HFFc6 (cell line): Measurements from ENCODE around the gene CCDC187. TPM values are rescaled to one million over a fixed set of nuclear protein-coding genes. Genes with fewer than 3 reads are reported as not detected.

Experiments used
- DNase-seq: peaks from one replicate; pipeline ENCODE4 v3.0.0-alpha.2; 2018
- H3K27ac Mint-ChIP-seq: 2 replicates; pipeline ENCODE4 v1.8.0; 2020; ENCODE audit warnings: mild to moderate bottlenecking, mixed read lengths
- H3K27me3 Mint-ChIP-seq: 2 replicates; pipeline ENCODE4 v1.8.0; 2021; ENCODE audit warnings: mild to moderate bottlenecking, moderate library complexity, mixed read lengths; ENCODE audit not compliant: insufficient read depth
- H3K36me3 Mint-ChIP-seq: 2 replicates; pipeline ENCODE4 v1.8.0; 2021; ENCODE audit warnings: low read depth, mixed read lengths
- H3K4me1 Mint-ChIP-seq: 2 replicates; pipeline ENCODE4 v1.8.0; 2020; ENCODE audit warnings: low read depth, mixed read lengths
- H3K4me3 Mint-ChIP-seq: 2 replicates; pipeline ENCODE4 v1.8.0; 2020; ENCODE audit warnings: mild to moderate bottlenecking, moderate library complexity, mixed read lengths
- H3K9me3 Mint-ChIP-seq: 2 replicates; pipeline ENCODE4 v1.8.0; 2020; ENCODE audit warnings: mild to moderate bottlenecking, mixed read lengths
- total RNA-seq, 6 experiments: library from RNA; stranded (reverse); fragmentation: NEBNext Ultra II Directional; extraction: Animal tissue kit (Norgen Biotek cat#: 25700); gene quantifications; 2 replicates in 1 of 6; 3 replicates in 5 of 6; pipeline ENCODE4 v1.2.3, GENCODE V29; 2021
- TF ChIP-seq, protein P1 (sequence below): fragments of 200-600 bp; sonication (generic); IDR thresholded peaks from 2 replicates; pipeline ENCODE4 v1.5.0; 2021; ENCODE audit warnings: antibody characterized with exemption, mild to moderate bottlenecking

The CCDC187 gene
- total RNA-seq, 6 experiments from 2014 or later, result not detected

DNA sequence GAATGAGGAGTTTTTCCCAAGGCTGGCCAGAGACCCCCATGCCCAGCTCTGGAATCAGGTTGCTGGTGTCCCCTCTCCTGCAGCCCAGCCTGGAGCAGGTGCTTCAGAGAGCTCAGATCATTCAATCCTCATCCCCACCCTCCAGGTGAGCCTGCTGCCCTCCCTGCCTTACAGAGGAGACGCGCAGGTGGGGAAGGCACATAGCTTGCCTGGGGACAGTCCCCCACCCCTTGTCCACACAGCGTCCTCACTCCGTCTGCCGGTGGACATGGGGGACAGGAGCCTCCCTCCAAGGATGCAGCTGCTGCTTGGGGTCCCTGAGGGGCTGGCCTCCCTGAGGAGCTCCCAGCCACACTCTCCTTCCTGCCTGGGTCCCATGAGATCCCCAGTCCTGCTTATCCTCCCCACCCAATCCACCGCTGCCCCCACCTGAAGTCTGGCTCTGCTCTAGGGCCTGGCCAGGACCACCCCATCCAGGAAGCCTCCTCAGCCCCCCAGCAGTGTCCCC, 41.2 kb downstream of the CCDC187 start:
- H3K36me3 Mint-ChIP-seq, result no peaks in the 10 kb centered on the region
- TF ChIP-seq, protein P1, sequence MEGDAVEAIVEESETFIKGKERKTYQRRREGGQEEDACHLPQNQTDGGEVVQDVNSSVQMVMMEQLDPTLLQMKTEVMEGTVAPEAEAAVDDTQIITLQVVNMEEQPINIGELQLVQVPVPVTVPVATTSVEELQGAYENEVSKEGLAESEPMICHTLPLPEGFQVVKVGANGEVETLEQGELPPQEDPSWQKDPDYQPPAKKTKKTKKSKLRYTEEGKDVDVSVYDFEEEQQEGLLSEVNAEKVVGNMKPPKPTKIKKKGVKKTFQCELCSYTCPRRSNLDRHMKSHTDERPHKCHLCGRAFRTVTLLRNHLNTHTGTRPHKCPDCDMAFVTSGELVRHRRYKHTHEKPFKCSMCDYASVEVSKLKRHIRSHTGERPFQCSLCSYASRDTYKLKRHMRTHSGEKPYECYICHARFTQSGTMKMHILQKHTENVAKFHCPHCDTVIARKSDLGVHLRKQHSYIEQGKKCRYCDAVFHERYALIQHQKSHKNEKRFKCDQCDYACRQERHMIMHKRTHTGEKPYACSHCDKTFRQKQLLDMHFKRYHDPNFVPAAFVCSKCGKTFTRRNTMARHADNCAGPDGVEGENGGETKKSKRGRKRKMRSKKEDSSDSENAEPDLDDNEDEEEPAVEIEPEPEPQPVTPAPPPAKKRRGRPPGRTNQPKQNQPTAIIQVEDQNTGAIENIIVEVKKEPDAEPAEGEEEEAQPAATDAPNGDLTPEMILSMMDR, result no peak
- H3K9me3 Mint-ChIP-seq, result no peaks in the 10 kb centered on the region
- no peak overlapping the region for H3K4me3 Mint-ChIP-seq
- H3K4me1 Mint-ChIP-seq, result no peaks in the 10 kb centered on the region
- H3K27ac Mint-ChIP-seq, result no peak overlapping the region
- no peak for DNase-seq
- H3K27me3 Mint-ChIP-seq, result peaks cover 13% of the 10 kb centered on the region

DNA sequence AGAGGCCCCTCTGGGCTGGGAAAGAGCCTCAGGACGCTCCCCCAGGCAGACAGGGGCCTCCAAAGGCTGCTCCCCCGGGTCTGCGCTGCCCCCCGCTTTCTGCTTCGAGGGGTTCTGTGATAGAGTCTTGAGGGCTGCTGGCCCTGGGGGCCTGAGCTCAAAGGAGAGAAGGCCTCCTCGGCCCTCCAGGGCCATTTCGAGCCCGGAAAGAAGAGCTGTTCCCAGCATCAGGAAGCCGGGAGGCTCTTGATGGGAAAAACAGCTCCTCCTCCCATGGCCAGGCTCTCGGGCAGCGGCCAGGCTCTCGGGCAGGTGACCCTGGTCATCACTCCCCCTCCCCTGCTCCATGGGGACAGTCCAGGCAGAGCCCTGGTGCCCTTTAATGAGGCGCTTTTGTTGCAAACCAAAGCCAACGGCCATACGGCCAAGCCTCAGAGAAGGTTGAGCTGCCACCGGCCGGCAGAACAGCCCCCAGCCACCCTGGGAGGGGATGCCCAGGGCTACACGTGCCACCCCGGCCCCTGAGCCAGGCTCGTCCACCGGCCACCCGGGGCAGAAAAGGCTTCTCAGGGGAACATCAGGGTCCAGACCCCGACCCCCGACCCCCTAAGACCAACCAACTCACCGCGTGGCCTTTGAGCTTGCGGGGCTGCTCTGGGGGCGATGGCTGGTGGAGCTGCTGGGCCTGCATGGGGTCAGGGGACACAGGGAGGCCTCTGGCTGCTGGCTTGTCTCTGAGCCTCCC, 42.0 kb downstream of the CCDC187 start:
- H3K4me3 Mint-ChIP-seq, result no peak overlapping the region
- TF ChIP-seq, protein P1, result no peak
- peaks cover 13% of the 10 kb centered on the region for H3K27me3 Mint-ChIP-seq
- no peaks in the 10 kb centered on the region for H3K4me1 Mint-ChIP-seq
- H3K9me3 Mint-ChIP-seq, result no peaks in the 10 kb centered on the region
- H3K36me3 Mint-ChIP-seq, result no peaks in the 10 kb centered on the region
- DNase-seq, result no peak
- no peak overlapping the region for H3K27ac Mint-ChIP-seq

DNA sequence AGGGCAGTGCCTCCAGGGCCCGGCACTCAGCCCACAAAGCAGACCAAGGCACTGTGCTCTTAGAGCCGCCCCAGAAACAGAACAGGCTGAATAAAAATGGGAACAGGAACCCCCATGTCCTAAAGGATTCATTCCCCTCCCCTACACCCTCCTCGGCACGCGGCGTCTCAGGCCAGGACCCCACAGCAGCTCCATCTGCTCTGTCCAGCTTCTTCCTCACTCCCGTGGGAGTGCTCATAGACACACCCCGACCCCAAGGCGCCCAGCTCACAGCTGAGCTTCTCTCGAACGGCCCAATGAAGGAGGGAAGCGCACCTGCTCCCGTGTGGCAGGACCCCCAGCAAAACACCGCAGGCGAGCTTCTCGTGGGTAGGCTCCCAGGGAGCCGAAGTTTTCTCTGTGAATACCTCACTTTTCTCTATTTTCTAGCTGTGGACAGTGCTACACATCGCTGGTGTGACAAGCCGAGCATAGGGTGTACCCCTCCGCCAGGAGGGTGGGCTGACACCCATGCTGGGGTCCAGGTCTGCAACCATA, 42.9 kb downstream of the CCDC187 start:
- H3K27ac Mint-ChIP-seq, result no peak overlapping the region
- no peaks in the 10 kb centered on the region for H3K4me1 Mint-ChIP-seq
- no peaks in the 10 kb centered on the region for H3K9me3 Mint-ChIP-seq
- peaks cover 13% of the 10 kb centered on the region for H3K27me3 Mint-ChIP-seq
- TF ChIP-seq, protein P1, result no peak
- H3K4me3 Mint-ChIP-seq, result no peak overlapping the region
- no peak for DNase-seq
- no peaks in the 10 kb centered on the region for H3K36me3 Mint-ChIP-seq

DNA sequence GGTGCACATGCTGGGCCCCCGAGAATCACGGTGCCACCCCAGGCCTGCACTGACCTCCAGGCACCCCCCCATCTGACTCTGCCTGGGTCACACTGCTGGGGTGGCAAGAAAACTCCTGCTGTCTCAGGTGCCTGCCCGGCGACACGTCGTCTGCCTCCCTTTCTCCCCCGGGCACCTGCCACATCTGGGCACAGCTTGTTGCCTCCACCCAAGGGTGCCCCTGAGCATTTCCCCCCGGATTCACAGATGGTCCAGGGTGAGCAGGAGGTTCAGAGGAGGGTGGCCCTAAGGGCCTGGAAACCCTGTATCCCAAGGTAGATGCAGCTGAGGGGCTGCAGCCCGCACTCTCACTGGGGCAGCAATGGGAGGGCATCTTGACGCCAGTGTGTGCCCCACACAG, 43.4 kb downstream of the CCDC187 start:
- DNase-seq, result no peak
- TF ChIP-seq, protein P1, result no peak
- Mint-ChIP-seq H3K9me3 (no peaks in the 10 kb centered on the region), H3K4me1 (peaks cover under 1% of the 10 kb centered on the region), H3K4me3 (no peak overlapping the region), H3K27me3 (peaks cover 13% of the 10 kb centered on the region), H3K27ac (no peak overlapping the region), H3K36me3 (no peaks in the 10 kb centered on the region)

DNA sequence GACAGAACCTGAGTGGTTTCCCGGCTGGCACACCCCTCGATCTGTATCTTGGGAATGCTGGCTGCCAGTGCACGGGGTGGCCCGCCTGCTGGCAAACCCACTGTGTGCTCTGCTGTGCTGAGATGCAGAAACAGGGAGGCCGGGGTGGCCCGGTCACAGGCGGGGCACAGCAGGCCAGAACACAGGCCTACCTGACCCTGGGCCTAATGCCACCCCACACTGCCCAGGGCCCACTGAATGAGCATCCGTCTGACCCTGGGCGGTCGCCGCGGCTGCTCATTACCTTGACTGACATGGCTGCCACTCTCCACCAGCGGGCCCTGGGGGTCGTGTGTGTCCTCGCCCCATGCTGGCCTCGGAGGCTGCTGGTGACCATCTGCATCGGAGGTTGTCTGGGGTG, 44.1 kb downstream of the CCDC187 start:
- Mint-ChIP-seq H3K36me3 (no peaks in the 10 kb centered on the region), H3K4me1 (peaks cover 7% of the 10 kb centered on the region), H3K4me3 (no peak overlapping the region), H3K9me3 (no peaks in the 10 kb centered on the region), H3K27ac (no peak overlapping the region), H3K27me3 (peaks cover 13% of the 10 kb centered on the region)
- TF ChIP-seq, protein P1, result no peak
- no peak for DNase-seq
